Measurements from ENCODE around the gene DNAH17. TPM values are rescaled to one million over a fixed set of nuclear protein-coding genes. Genes with fewer than 3 reads are reported as not detected.

Gene DNAH17
- total and polyA plus RNA-seq, 2 of the 8 experiments (the other 6 are each of a cell fraction or from before 2014, with no cell fraction given) = 0.14 to 0.67 TPM

- Histone ChIP-seq H3K79me2 (ENCODE audit: control insufficient read depth in 1 of 2, insufficient read depth in 2 of 2, low read length in 2 of 2) (no peaks in the 10 kb centered on the region), H4K20me1 (replicated peaks in 1 of 2; ENCODE audit: control insufficient read depth in 1 of 2, insufficient read depth in 2 of 2, low read length in 2 of 2) (no peaks in the 10 kb centered on the region), H3K56ac (replicated peaks; ENCODE audit: insufficient read length, low read depth, low read length) (no peak overlapping the region), H4K91ac (replicated peaks; ENCODE audit: insufficient read length, low read length) (no peak overlapping the region), H2AK5ac (ENCODE audit: low read depth, low read length) (no peak overlapping the region), H2AFZ (ENCODE audit: low read length) (no peak overlapping the region), H3K36me3 (ENCODE audit: control insufficient read depth in 2 of 4, insufficient read depth in 4 of 4, low read length in 3 of 4) (no peaks in the 10 kb centered on the region), H3K27me3 (replicated peaks in 1 of 4; ENCODE audit: control insufficient read depth in 3 of 4, extremely low read depth in 1 of 4, insufficient read depth in 3 of 4, low read length in 3 of 4) (no peaks in the 10 kb centered on the region), H3K4me2 (ENCODE audit: insufficient read depth in 1 of 2, low read depth in 2 of 2, low read length in 2 of 2) (no peak overlapping the region), H3K4me3 (ENCODE audit: extremely low read depth in 1 of 4, insufficient read depth in 2 of 4, low read depth in 3 of 4, low read length in 4 of 4) (no peak overlapping the region), H3K18ac (ENCODE audit: extremely low read depth, low read length) (no peak overlapping the region), H2BK15ac (ENCODE audit: low read length) (no peak overlapping the region), H3K4me1 (replicated peaks in 1 of 4; ENCODE audit: control insufficient read depth in 3 of 4, insufficient read depth in 4 of 4, low read length in 3 of 4) (no peaks in the 10 kb centered on the region; a peak in 1 of 7 replicates), H3K4ac (replicated peaks; ENCODE audit: insufficient read length, low read depth, low read length) (no peak overlapping the region), H3K23me2 (ENCODE audit: low read depth, low read length) (no peaks in the 10 kb centered on the region), H3K9ac (replicated peaks in 1 of 4; ENCODE audit: extremely low read depth in 1 of 4, low read depth in 3 of 4, low read length in 3 of 4) (no peak overlapping the region), H4K5ac (ENCODE audit: insufficient read length, low read depth, low read length) (no peak overlapping the region), H3K9me3 (ENCODE audit: insufficient read depth in 2 of 2, low read depth in 1 of 2, low read length in 1 of 2) (no peaks in the 10 kb centered on the region), H3K79me1 (ENCODE audit: low read depth, low read length) (no peaks in the 10 kb centered on the region), H3K27ac (ENCODE audit: low read depth, low read length) (no peak overlapping the region), H2BK12ac (ENCODE audit: low read depth, low read length) (no peak overlapping the region), H3K14ac (ENCODE audit: insufficient read length) (no peak overlapping the region), H2BK120ac (replicated peaks; ENCODE audit: low read depth, low read length) (no peak overlapping the region), H2BK20ac (ENCODE audit: low read length) (no peak overlapping the region), H2BK5ac (ENCODE audit: low read depth, low read length) (no peak overlapping the region), H3K23ac (ENCODE audit: insufficient read length) (no peak overlapping the region), H4K8ac (ENCODE audit: extremely low read depth, insufficient read depth, low read length) (no peak overlapping the region)
- POLR2A ChIA-PET (ENCODE audit: partially characterized antibody) = interaction anchor here (1.0 kb wide), 1 partner anchor 189 kb away, joined by 3 read pairs; no protein-coding TSS in a partner anchor
- no peak for DNase-seq (ENCODE audit: low read depth in 1 of 2, low spot score in 2 of 2)
- WGBS, 2 experiments (ENCODE audit: extremely low coverage in 1 of 2, insufficient coverage in 1 of 2, insufficient read length in 1 of 2, insufficient replicate concordance in 2 of 2, low coverage in 1 of 2, low lambda C conversion rate in 2 of 2, missing lambda C conversion rate in 1 of 2) = 95% methylated on average over 20 of the region's 20 CpGs; no CpG with 5 or more reads in 1 of the 2 experiments
- no peak for FAIRE-seq
- CTCF ChIA-PET (ENCODE audit: partially characterized antibody) = interaction anchor here (1.0 to 3.1 kb wide), 9 partner anchors 10 to 190 kb away, joined by 3 to 23 read pairs (median 5); no protein-coding TSS in a partner anchor
- no peak for TF ChIP-seq BCL11A (IDR thresholded peaks at IDR 0.05; ENCODE audit: low read depth in 2 of 2, low read length in 2 of 2)
These were observed 132.8 kb downstream of the DNAH17 start for GRCh38 chr17:78444392-78444791.
